ENCODE data around the gene SPOCK2. TPM values are rescaled to one million over a fixed set of nuclear protein-coding genes. Genes with fewer than 3 reads are reported as not detected.

SPOCK2 gene
- total and polyA plus RNA-seq, 2 of the 4 experiments (the other 2 are of a cell fraction) = 0.02 TPM; not detected in 1

- Histone ChIP-seq H2AFZ (replicated peaks; ENCODE audit: low read length, poor library complexity) (no peak overlapping the region), H3K4me2 (ENCODE audit: low read depth, low read length) (no peak overlapping the region), H2AK5ac (ENCODE audit: low read depth, low read length) (no peak overlapping the region; the same call in 1 of the 2 replicates), H2BK5ac (ENCODE audit: low read depth, low read length, poor library complexity, severe bottlenecking) (no peak overlapping the region), H3K79me1 (ENCODE audit: low read depth in 1 of 2, low read length in 2 of 2) (peaks cover 11 to 24% of the 10 kb centered on the region in 2 experiments), H3K27me3 (ENCODE audit: control insufficient read depth, insufficient read depth, low read length) (no peaks in the 10 kb centered on the region), H3K9ac (ENCODE audit: low read depth, low read length) (no peak overlapping the region), H2BK15ac (ENCODE audit: low read depth, low read length) (no peak overlapping the region), H3K27ac (ENCODE audit: insufficient read depth, low read length) (no peak overlapping the region), H3K4me3 (ENCODE audit: insufficient read depth, low read depth, low read length) (no peak overlapping the region), H3K4me1 (ENCODE audit: control insufficient read depth, insufficient read depth, low read length) (peaks cover 27% of the 10 kb centered on the region), H2AK9ac (replicated peaks; ENCODE audit: low read depth, low read length, poor library complexity) (no peak overlapping the region), H2BK20ac (ENCODE audit: low read depth, low read length) (no peak overlapping the region), H3K56ac (ENCODE audit: extremely low read depth, insufficient read depth, low read length) (no peak overlapping the region), H2BK120ac (ENCODE audit: low read depth, low read length) (no peak overlapping the region), H3K36me3 (ENCODE audit: control insufficient read depth, insufficient read depth, low read length) (peaks cover 5% of the 10 kb centered on the region; the same call in 1 of the 2 replicates), H4K91ac (ENCODE audit: insufficient read depth, low read depth, low read length) (no peak overlapping the region), H3K9me3 (ENCODE audit: control insufficient read depth, insufficient read depth, low read length) (no peaks in the 10 kb centered on the region), H4K8ac (ENCODE audit: low read depth in 2 of 2, low read length in 2 of 2) (no peak overlapping the region), H4K5ac (ENCODE audit: low read depth, low read length) (no peak overlapping the region), H3K4ac (ENCODE audit: low read depth, low read length) (no peak overlapping the region), H3K14ac (replicated peaks; ENCODE audit: low read depth, low read length) (no peak overlapping the region), H3K9me1 (ENCODE audit: insufficient read depth, low read length) (peaks cover 31% of the 10 kb centered on the region), H4K20me1 (ENCODE audit: insufficient read depth, low read length) (peaks cover 4% of the 10 kb centered on the region; the same call in 1 of the 2 replicates), H3K23ac (ENCODE audit: low read depth, low read length) (no peak overlapping the region), H3K18ac (ENCODE audit: low read depth, low read length) (no peak overlapping the region)
- DNase-seq (no peak), ATAC-seq (ENCODE audit: low read depth) (no peak)
- CTCF ChIA-PET = no interaction called here
- POLR2A ChIA-PET (ENCODE audit: unreplicated experiment) = no interaction called here
- TF ChIP-seq USF2 (IDR thresholded peaks at IDR 0.05; ENCODE audit: low read depth, low read length) (no peak), MAZ (IDR thresholded peaks at IDR 0.05; ENCODE audit: borderline replicate concordance, low read depth, low read length) (no peak), FOS (IDR thresholded peaks at IDR 0.05; ENCODE audit: low read depth, low read length) (no peak), POLR2A (IDR thresholded peaks at IDR 0.05; ENCODE audit: low read depth, low read length) (no peak), MXI1 (IDR thresholded peaks at IDR 0.05; ENCODE audit: borderline replicate concordance, low read depth, low read length) (no peak), RAD21 (IDR thresholded peaks at IDR 0.05; ENCODE audit: low read length) (no peak), RFX5 (IDR thresholded peaks at IDR 0.05; ENCODE audit: low read depth, low read length) (no peak), BHLHE40 (IDR thresholded peaks at IDR 0.05; ENCODE audit: low read depth, low read length) (no peak), MAFK (IDR thresholded peaks at IDR 0.05; ENCODE audit: low read depth, low read length) (no peak), CEBPB (IDR thresholded peaks at IDR 0.05; ENCODE audit: low read depth, low read length) (no peak), CTCF (conservative IDR thresholded peaks at IDR 0.05; ENCODE audit: low read depth, low read length) (no peak), CHD1 (IDR thresholded peaks at IDR 0.05; ENCODE audit: low read depth, low read length) (no peak), SMC3 (IDR thresholded peaks at IDR 0.05; ENCODE audit: low read depth, low read length) (no peak), NFE2L2 (IDR thresholded peaks at IDR 0.05; ENCODE audit: low read depth, low read length) (no peak), ELK1 (IDR thresholded peaks at IDR 0.05; ENCODE audit: borderline replicate concordance, low read depth, low read length) (no peak), RCOR1 (IDR thresholded peaks at IDR 0.05; ENCODE audit: insufficient replicate concordance, low read length) (no peak)
- dilution Hi-C loops (cut with HindIII; ENCODE audit: low sequenced_read_pairs, unreplicated experiment) (no loop called here), intact Hi-C loops (cut with micrococcal nuclease) (no loop called here), in situ Hi-C loops (cut with MboI; ENCODE audit: low sequenced_read_pairs) (no loop called here)
- TSS peak; percentile 46 for BruUV-seq (replicated peaks)
- 67% methylated on average over 4 of the region's 7 CpGs; no CpG with 5 or more reads in 1 of the 2 experiments for WGBS, 2 experiments (ENCODE audit: extremely low coverage in 2 of 2, insufficient read length in 1 of 2)
Measured at GRCh38 chr10:72012796-72013195, 75.6 kb downstream of the SPOCK2 start.
